SIG-M5 treated with dmso at 0.1 percent for 504 hours (cell line): ENCODE data around the gene PEX16.

Experiments used
- DNase-seq: peaks from one replicate; lab custom pipeline; 2025; ENCODE audit not compliant: unreplicated experiment; lab: John Stamatoyannopoulos, UW

The PEX16 gene

GRCh38 chr11:45931739-45932138, 14.1 kb upstream of the PEX16 start:
- no peak for DNase-seq

GRCh38 chr11:45930951-45931570, 13.4 kb upstream of the PEX16 start:
- DNase-seq: no peak

GRCh38 chr11:45930031-45930794, 12.5 kb upstream of the PEX16 start:
- no peak for DNase-seq

- no peak for DNase-seq
Observed at GRCh38 chr11:45929486-45930030, 11.9 kb upstream of the PEX16 start.

GRCh38 chr11:45928535-45929215, 11.0 kb upstream of the PEX16 start:
- DNase-seq: no peak

GRCh38 chr11:45927684-45928413, 10.2 kb upstream of the PEX16 start:
- DNase-seq: no peak

- no peak for DNase-seq
Observed at GRCh38 chr11:45927332-45927683, 9.6 kb upstream of the PEX16 start.

GRCh38 chr11:45926536-45927331, 9.1 kb upstream of the PEX16 start:
- no peak for DNase-seq

GRCh38 chr11:45926001-45926401, 8.3 kb upstream of the PEX16 start:
- no peak for DNase-seq

- no peak for DNase-seq
Observed at GRCh38 chr11:45925550-45925949, 7.9 kb upstream of the PEX16 start.

- DNase-seq: no peak
Observed at GRCh38 chr11:45924927-45925326, 7.2 kb upstream of the PEX16 start.

GRCh38 chr11:45924036-45924915, 6.6 kb upstream of the PEX16 start:
- DNase-seq: no peak

GRCh38 chr11:45922425-45923082, 4.9 kb upstream of the PEX16 start, which contains the start of gene LARGE2:
LARGE2 (plus strand) TSS chr11:45922656; CDS start chr11:45922883, 227 bp downstream.
- DNase-seq: no peak

GRCh38 chr11:45921561-45922424, 4.1 kb upstream of the PEX16 start:
- DNase-seq: no peak

- DNase-seq: no peak
Observed at GRCh38 chr11:45920531-45921477, 3.1 kb upstream of the PEX16 start.

GRCh38 chr11:45919806-45920530, 2.3 kb upstream of the PEX16 start:
- no peak for DNase-seq
